WI38 (cell line): Measurements from ENCODE around the gene CTNND1.

Experiments
- H3K4me3 ChIP-seq: 2 replicates; pipeline ENCODE4 v1.5.1; 2011; ENCODE audit warnings: low read depth, mild to moderate bottlenecking, control low read depth, low read length
- TF ChIP-seq, protein P1 (sequence below): IDR thresholded peaks from 2 replicates; pipeline ENCODE4 v1.5.1; 2012; ENCODE audit warnings: low read depth, mild to moderate bottlenecking, control low read depth, low read length

Gene CTNND1

GRCh38 chr11:57729479-57729878 lies 32.1 kb upstream of the CTNND1 start:
- no peak overlapping the region for H3K4me3 ChIP-seq
- TF ChIP-seq, protein P1, sequence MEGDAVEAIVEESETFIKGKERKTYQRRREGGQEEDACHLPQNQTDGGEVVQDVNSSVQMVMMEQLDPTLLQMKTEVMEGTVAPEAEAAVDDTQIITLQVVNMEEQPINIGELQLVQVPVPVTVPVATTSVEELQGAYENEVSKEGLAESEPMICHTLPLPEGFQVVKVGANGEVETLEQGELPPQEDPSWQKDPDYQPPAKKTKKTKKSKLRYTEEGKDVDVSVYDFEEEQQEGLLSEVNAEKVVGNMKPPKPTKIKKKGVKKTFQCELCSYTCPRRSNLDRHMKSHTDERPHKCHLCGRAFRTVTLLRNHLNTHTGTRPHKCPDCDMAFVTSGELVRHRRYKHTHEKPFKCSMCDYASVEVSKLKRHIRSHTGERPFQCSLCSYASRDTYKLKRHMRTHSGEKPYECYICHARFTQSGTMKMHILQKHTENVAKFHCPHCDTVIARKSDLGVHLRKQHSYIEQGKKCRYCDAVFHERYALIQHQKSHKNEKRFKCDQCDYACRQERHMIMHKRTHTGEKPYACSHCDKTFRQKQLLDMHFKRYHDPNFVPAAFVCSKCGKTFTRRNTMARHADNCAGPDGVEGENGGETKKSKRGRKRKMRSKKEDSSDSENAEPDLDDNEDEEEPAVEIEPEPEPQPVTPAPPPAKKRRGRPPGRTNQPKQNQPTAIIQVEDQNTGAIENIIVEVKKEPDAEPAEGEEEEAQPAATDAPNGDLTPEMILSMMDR = no peak

DNA sequence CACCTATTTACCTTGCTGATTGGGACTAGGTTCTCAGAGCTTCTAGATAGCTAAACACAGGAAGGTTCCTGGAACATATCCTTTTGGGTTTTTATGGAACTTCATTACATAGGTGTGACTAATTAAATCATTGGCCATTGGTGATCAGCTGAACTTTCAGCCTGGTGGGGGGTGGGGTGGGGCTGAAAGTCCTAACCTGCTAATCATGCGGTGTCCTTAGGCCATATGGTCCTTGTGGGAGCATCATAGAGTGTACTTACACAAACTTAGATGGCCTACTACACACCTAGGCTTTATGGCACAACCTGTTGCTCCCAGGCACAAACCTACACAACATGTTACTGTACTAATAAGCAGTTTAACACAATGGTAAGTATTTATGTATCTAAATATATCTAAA lies 28.9 kb upstream of the CTNND1 start:
- H3K4me3 ChIP-seq = no peak overlapping the region
- TF ChIP-seq, protein P1 = no peak

GRCh38 chr11:57735619-57736298 lies 25.8 kb upstream of the CTNND1 start:
- TF ChIP-seq, protein P1 = no peak
- H3K4me3 ChIP-seq = no peak overlapping the region

- peak within 1 kb of the TSS; percentile 95 for H3K4me3 ChIP-seq
- TF ChIP-seq, protein P1 = no peak
Observed at GRCh38 chr11:57741132-57742086, 20.2 kb upstream of the CTNND1 start, which contains the start of gene SELENOH. Gene SELENOH, plus strand, starts transcription at chr11:57741491. Its CDS starts 105 bp downstream, at chr11:57741596.

DNA sequence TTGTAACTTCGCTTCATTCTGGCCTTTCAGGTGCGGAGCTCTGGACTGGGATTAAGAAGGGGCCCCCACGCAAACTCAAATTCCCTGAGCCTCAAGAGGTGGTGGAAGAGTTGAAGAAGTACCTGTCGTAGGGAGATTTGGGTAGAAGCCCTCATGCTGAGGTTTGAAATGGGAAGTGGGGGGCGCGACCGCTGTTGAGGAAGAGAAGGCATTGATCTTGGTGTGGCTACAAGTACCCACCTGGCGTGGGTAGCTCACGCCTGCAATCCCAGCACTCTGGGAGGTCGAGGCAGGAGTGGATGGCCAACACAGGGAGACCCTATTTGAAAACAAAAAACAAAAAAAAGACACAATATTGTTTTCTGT lies 19.5 kb upstream of the CTNND1 start:
- TF ChIP-seq, protein P1 = no peak
- peak overlapping the region; percentile 95 for H3K4me3 ChIP-seq

DNA sequence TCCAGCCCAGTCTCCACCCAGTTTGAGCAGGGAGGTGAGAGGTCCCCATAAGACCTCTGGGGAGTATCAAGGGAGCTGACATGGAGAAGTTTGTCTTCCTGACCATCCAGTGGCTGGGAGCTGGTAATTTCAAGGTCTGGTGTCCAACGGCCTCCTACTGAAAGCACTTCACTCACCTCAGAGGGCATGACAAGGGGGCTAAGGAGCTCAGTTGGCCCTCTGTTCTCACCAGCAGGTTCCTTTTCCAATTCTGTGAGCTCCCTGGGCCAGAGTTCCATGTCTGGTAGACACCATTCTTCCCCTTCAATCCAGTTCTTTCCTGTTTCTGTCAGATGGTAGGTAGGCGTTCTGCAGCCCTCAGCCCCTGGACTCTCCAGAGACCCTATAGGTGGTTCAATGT lies 17.2 kb upstream of the CTNND1 start:
- H3K4me3 ChIP-seq = no peak overlapping the region

More for the DNA sequence above, 17.2 kb upstream of the CTNND1 start:
- TF ChIP-seq, protein P1 = no peak
